Naive B cell (primary cell): ENCODE results near the gene FGF10. TPM values are rescaled to one million over a fixed set of nuclear protein-coding genes. Genes with fewer than 3 reads are reported as not detected.

ENCODE experiments used
- ATAC-seq, 2 donors: fragments of 150-1000 bp; cut with Tn5 transposase; 2 replicates each; pipeline ENCODE4 v1.10.0; 2021; ENCODE audit warnings: low read depth in 2 of 2, mild to moderate bottlenecking in 2 of 2, moderate library complexity in 2 of 2
- DNase-seq: peaks from one replicate; pipeline ENCODE4 v3.0.0; 2022
- H3K27ac Mint-ChIP-seq, 6 donors: one replicate each; pipeline ENCODE4 v1.8.0; 2020 to 2022; ENCODE audit warnings: mild to moderate bottlenecking in 6 of 6, mixed read lengths in 6 of 6, moderate library complexity in 5 of 6, inconsistent platforms in 2 of 6
- H3K27me3 Mint-ChIP-seq, 3 donors: one replicate each; pipeline ENCODE4 v1.8.0; 2021 to 2022; ENCODE audit warnings: mixed read lengths in 3 of 3, mild to moderate bottlenecking in 1 of 3
- H3K36me3 Mint-ChIP-seq, 2 donors: one replicate each; pipeline ENCODE4 v1.8.0; 2020 to 2022; ENCODE audit warnings: mixed read lengths in 2 of 2, inconsistent platforms in 1 of 2, mild to moderate bottlenecking in 1 of 2
- H3K4me1 Mint-ChIP-seq, 3 donors: one replicate each; pipeline ENCODE4 v1.8.0; 2020 to 2022; ENCODE audit warnings: mixed read lengths in 3 of 3, inconsistent platforms in 1 of 3, mild to moderate bottlenecking in 1 of 3, moderate library complexity in 1 of 3
- H3K4me3 Mint-ChIP-seq, 8 donors: one replicate each; pipeline ENCODE4 v1.8.0; 2020 to 2022; ENCODE audit warnings: mild to moderate bottlenecking in 8 of 8, mixed read lengths in 8 of 8, moderate library complexity in 8 of 8, inconsistent platforms in 2 of 8
- H3K9me3 Mint-ChIP-seq, 7 donors: one replicate each; pipeline ENCODE4 v1.8.0; 2020 to 2022; ENCODE audit warnings: mixed read lengths in 7 of 7, mild to moderate bottlenecking in 5 of 7, inconsistent platforms in 2 of 7, moderate library complexity in 1 of 7
- polyA plus RNA-seq, 6 donors: library from polyadenylated mRNA; unstranded; fragments of 300-500 nt; fragmentation: Illumina TruSeq; gene quantifications; one replicate each; pipeline ENCODE4 v1.2.3, GENCODE V29; 2021; ENCODE audit warnings: low read depth in 6 of 6

Gene FGF10
- polyA plus RNA-seq, 6 donors from 2014 or later = not detected

GRCh38 chr5:44267909-44268308 lies 121.3 kb downstream of the FGF10 start:
- Mint-ChIP-seq H3K36me3 (no peaks in the 10 kb centered on the region), H3K9me3 (peaks cover 0 to 4% (median 0%) of the 10 kb centered on the region in 7 donors), H3K4me3 (no peak overlapping the region)

GRCh38 chr5:44266882-44267576 lies 122.2 kb downstream of the FGF10 start:
- H3K4me1 Mint-ChIP-seq = peaks cover 0 to 2% (median 0%) of the 10 kb centered on the region in 3 donors
- H3K4me3 Mint-ChIP-seq = no peak overlapping the region
- peaks cover 0 to 4% (median 0%) of the 10 kb centered on the region in 7 donors for H3K9me3 Mint-ChIP-seq
- H3K36me3 Mint-ChIP-seq = no peaks in the 10 kb centered on the region
- no peak for ATAC-seq
- no peaks in the 10 kb centered on the region for H3K27me3 Mint-ChIP-seq
- no peak overlapping the region for H3K27ac Mint-ChIP-seq
- no peak for DNase-seq

More at GRCh38 chr5:44267909-44268308, 121.3 kb downstream of the FGF10 start:
- ATAC-seq (no peak), DNase-seq (no peak)
- H3K27me3 Mint-ChIP-seq = no peaks in the 10 kb centered on the region
- H3K4me1 Mint-ChIP-seq = no peaks in the 10 kb centered on the region
- no peak overlapping the region for H3K27ac Mint-ChIP-seq

GRCh38 chr5:44265713-44266112 lies 123.5 kb downstream of the FGF10 start:
- Mint-ChIP-seq H3K4me1 (peaks cover 0 to 2% (median 0%) of the 10 kb centered on the region in 3 donors), H3K4me3 (no peak overlapping the region), H3K27me3 (no peaks in the 10 kb centered on the region), H3K27ac (no peak overlapping the region), H3K36me3 (no peaks in the 10 kb centered on the region), H3K9me3 (no peaks in the 10 kb centered on the region)
- DNase-seq (no peak), ATAC-seq (no peak)

DNA sequence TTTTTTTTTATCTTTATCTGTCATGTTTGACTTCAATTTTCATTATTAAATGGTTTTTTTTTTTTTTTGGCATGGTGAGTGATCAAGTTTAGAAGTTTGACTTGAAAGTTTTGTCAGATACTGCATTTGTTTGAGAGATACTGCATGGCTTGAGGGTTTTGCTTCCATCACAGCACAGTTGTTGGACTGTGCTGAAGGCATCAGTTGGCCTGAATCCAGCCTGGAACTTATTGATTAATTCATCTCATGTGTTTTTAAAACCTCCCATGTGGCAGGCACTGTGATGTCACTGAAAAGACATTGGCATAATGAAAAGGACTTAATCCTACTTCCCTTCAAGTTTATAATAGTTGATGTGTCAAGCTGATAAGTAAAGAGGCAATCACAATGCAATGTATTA lies 128.4 kb downstream of the FGF10 start:
- Mint-ChIP-seq H3K4me3 (no peak overlapping the region), H3K4me1 (peaks cover 0 to 2% (median 0%) of the 10 kb centered on the region in 3 donors), H3K36me3 (no peaks in the 10 kb centered on the region), H3K27ac (no peak overlapping the region), H3K9me3 (no peaks in the 10 kb centered on the region), H3K27me3 (no peaks in the 10 kb centered on the region)
- DNase-seq (no peak), ATAC-seq (no peak)

DNA sequence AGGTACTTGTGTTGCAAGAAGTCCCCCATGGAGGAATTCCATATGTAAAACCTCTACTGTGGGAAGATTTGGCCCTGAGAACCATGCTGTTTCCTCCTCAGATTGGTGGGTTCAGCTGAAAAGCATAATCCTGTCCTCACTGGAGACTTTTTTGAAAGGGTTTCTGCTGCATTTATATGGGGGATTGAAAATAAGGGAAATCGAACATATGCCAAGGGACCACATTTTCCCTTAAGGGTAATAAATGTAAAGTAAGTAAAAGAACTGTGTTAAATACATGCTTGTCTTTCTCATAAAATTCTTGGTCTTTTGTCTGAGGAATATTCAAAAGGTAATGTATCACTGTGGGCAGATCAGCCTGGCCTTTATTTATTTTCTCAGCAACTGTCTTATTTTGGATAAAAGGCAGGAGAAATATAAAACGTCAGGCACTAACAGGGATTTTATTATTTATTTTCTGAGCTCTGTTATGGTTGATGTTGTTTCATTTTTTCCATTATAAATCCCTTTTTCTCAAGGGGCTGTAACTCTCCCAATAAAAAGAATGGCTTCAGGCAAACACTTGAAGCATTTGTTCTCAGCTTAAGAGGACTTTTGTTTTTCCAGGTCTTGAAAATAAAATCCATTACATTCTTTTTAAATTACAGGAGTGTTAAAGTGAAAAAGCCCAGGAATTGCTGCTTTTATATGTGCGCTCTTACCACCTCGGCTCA lies 131.4 kb downstream of the FGF10 start:
- no peak for ATAC-seq
- Mint-ChIP-seq H3K9me3 (peaks cover 0 to 3% (median 0%) of the 10 kb centered on the region in 7 donors), H3K4me1 (peaks cover 0 to 2% (median 0%) of the 10 kb centered on the region in 3 donors), H3K36me3 (no peaks in the 10 kb centered on the region), H3K4me3 (no peak overlapping the region), H3K27me3 (no peaks in the 10 kb centered on the region), H3K27ac (no peak overlapping the region)
- no peak for DNase-seq

DNA sequence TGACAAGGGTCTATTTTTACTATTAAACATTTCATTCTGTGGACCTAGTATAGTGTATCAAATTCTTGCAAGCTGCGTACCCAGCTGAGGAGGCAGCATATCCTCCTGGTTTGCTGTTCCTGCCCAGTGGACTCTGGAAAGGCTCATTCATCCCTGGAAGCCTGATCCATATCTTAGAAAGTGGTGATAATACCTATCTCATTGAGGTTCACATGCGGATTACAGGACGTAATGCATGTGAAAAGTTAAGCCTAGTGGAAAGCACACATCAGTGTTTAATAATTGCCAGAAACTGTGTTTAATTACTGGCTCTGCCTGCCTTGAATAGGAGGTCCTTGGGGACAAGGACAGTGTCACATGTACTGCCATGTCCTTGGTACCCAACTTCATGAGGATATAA lies 132.0 kb downstream of the FGF10 start:
- no peak for DNase-seq
- no peak for ATAC-seq
- Mint-ChIP-seq H3K4me3 (no peak overlapping the region), H3K27me3 (no peaks in the 10 kb centered on the region), H3K27ac (no peak overlapping the region), H3K36me3 (no peaks in the 10 kb centered on the region), H3K4me1 (no peaks in the 10 kb centered on the region), H3K9me3 (peaks cover 0 to 3% (median 0%) of the 10 kb centered on the region in 7 donors)
